ENCODE data around the gene PPARG.

DNA sequence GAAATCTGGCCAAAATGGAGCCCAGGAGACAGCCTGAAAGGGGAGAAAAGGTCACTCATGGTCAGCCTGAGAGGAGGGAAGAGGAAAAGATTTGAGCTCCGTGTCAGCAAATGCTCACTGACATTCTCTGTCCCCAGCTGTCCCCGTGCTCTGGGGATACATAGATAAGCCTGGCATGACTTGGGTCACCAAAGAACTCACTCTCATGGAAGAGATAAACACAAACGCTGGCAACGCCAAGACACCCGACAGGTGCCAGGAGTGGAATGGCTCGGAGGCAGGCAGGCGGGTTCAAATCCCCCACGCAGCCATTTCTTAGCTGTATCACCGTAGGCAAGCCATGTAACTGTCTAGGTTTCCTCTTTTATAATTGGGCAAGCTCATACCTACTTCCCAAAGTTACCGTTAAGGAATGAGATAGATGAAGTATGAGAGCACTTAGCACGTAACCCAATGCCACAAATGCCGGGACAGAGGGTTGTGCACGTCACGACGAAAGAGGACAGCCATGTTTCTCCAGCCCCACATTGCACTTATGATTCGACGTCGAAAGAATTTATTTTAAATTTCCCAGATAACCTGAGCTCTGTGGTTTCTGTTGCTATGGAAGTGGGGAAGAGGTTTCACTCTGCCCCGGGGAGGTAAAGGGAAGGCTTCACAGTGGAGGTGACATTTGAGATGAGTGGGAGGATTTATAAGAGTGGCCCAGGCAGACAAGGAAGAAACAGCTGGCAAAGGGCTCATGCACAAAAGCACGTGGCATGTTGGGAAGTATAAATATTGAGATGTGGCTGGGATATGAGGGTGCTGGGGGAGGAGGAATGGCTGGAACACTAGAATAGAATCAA lies 154.0 kb downstream of the PPARG start:
- no peak for TF ChIP-seq CTCF (IDR thresholded peaks at IDR 0.05; ENCODE audit: low read depth, low read length, missing input control)
- TF ChIP-seq NR2F2 (IDR thresholded peaks at IDR 0.05): no peak
- TF ChIP-seq EGR1 (IDR thresholded peaks at IDR 0.05; ENCODE audit: low read depth in 2 of 2): no peak
- no peak for TF ChIP-seq RAD21 (IDR thresholded peaks at IDR 0.05)
- TF ChIP-seq SP1 (IDR thresholded peaks at IDR 0.05): no peak
- no peak for TF ChIP-seq RXRA (IDR thresholded peaks at IDR 0.05)
- TF ChIP-seq TAF1 (conservative IDR thresholded peaks at IDR 0.05): no peak
- no peak for TF ChIP-seq JUND (IDR thresholded peaks at IDR 0.05)
- TF ChIP-seq REST (IDR thresholded peaks at IDR 0.05): no peak
- no peak for TF ChIP-seq MAX (IDR thresholded peaks at IDR 0.05)
- no peak for TF ChIP-seq ATF3 (IDR thresholded peaks at IDR 0.05)
- TF ChIP-seq YY1 (IDR thresholded peaks at IDR 0.05): no peak
- no peak for TF ChIP-seq FOXA1 (IDR thresholded peaks at IDR 0.05)
- no peak for TF ChIP-seq HNF4A (conservative IDR thresholded peaks at IDR 0.05)
